VCaP (cell line): ENCODE data around the gene PTPRJ.
A peak's percentile ranks its signal among the peaks of the same experiment; 100 is the strongest.
"Not testable (repeated sequence)": the region's sequence is repeated elsewhere in the genome, so short reads cannot be mapped to it uniquely, and the experiment has no call there.

Experiments used
- H3K27ac ChIP-seq: fragments of 450-650 bp; 2 replicates; pipeline ENCODE4 v1.5.1; 2017
- CTCF ChIP-seq: fragments of 450-650 bp; conservative IDR thresholded peaks from 2 replicates; pipeline ENCODE4 v1.5.1; 2017; ENCODE audit warnings: mild to moderate bottlenecking, moderate library complexity

PTPRJ gene

DNA sequence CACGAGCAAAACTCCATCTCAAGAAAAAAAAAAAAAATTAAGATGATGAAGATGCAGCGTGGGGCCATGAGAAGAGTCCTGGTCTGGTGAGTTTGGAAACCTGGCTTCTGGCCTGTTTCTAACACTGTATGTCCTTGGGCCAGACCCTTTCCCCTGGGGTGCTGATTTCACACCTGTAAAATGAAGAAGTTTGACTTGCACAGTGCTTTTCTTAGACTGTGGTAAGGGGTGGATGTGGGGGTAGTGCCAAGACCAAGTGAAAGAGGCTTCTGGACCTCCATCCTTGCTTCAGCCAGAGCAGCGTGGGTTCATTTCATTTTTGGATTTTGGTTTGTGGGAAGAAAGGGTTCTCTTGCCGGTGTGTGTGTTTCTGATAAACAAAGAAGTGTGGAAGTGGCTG lies 42.1 kb downstream of the PTPRJ start:
- H3K27ac ChIP-seq = no peak overlapping the region
- TF ChIP-seq CTCF = no peak

- H3K27ac ChIP-seq = not testable (repeated sequence)
Measured at GRCh38 chr11:48023608-48024007, 43.2 kb downstream of the PTPRJ start.

DNA sequence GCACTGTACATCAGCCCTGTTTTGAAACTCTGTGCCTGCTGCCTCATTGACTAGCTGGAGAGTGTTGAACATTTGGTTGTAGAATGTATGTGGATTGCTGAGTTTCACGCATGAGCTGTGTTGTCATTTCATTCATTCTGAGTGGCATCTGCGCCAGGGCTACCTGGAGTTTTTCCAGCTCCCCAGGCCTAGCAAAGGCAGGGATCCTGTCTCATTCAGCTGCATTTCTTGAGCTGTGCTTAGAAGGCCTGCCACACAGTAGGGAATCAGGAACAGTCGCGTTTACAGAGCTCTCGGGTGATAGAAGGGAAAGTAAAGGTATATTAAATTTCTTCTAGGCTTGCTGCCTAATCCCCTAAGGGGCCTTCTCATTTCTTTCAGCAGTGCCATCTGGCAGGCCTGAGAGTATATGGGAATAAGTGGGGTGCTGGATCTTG lies 44.3 kb downstream of the PTPRJ start:
- peak overlapping the region; percentile 31 for H3K27ac ChIP-seq

GRCh38 chr11:48025293-48025983 lies 45.1 kb downstream of the PTPRJ start:
- TF ChIP-seq CTCF = no peak
- peak overlapping the region; percentile 31 for H3K27ac ChIP-seq

More for the DNA sequence above, 44.3 kb downstream of the PTPRJ start:
- TF ChIP-seq CTCF = no peak

DNA sequence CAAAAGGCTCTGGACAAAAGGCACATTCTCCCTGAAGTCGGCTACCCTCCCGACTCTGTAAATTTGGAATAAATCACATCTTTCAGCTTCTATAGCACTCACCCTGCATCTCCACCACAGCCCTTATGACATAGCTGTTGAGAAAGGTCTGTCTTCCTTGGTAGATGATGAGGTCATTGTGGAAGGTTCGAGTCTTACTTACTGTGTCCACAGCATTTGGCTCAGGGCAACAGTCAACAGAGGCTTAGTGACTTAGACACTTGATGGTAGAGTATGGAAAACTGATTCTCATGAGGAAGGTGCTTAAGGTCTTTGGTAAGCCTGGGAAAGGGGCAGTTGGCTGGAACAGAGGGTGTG lies 45.6 kb downstream of the PTPRJ start:
- no peak for TF ChIP-seq CTCF
- H3K27ac ChIP-seq = no peak overlapping the region

DNA sequence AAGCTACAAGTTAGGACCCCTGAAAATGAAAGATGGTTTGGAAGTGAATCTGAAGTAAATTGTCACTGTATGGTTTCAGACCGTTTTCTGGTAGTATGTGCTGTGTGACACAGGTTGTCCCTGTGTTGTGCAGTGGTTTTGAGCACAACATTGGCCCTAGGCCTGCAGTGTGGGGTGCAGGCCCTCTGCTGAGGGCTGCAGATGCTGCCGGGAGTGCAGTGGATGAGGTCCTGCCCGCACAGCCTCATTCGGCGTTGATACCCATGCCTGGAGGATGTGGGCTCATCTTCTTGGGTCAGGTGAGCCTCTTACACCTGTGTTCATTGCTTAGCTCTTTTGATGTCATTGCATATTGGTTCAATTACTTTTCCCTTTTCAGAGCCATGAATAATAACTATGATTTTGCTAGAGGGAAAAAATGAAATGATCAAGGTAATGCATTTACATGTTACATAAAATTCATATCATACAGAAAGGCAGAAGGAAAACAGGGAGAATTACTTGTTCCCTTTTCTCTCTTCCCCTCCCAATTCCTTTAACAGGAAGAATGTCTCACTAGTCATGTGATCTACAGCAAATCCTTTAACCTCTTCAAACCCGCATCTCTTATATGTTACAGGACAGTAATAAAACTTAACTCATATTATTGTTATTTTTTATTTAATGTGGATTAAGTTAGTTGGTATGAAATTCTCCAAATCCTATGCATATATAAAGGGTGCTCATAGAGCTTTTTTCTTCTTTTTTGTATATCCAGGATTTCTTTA lies 48.7 kb downstream of the PTPRJ start:
- TF ChIP-seq CTCF = no peak
- H3K27ac ChIP-seq = peak overlapping the region; percentile 24; the same call in 1 of the 2 replicates

DNA sequence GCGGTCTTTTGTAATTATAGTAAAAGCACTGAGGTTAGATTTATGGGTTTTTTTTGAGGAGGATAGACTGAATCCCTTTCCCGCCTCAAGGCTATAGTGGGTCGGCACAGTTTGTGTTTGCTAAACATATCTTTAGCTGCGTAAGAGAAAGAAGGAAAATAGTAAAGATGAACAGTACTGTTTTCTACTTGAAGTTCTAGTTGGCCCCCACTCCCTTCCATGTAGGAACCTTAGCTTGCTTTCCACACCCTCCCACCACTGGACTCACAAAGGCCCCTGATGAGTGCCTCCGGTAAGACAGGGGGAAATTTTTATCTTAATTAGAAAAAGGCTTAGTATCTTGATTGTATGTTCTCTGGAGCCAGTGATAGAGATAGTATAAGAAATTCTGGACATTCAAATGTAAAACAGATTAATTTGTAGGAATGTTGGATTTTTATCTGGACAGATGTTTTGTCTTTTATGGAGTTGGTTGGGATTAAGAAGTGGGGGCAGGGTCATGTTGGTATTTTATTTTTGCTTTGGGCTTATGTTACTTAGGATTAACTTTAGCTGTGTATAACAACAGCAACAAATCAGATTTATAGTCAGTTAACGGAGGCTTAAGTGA lies 49.4 kb downstream of the PTPRJ start:
- TF ChIP-seq CTCF = no peak
- no peak overlapping the region for H3K27ac ChIP-seq
